ENCODE measurements around the gene CUL7. TPM values are rescaled to one million over a fixed set of nuclear protein-coding genes. Genes with fewer than 3 reads are reported as not detected.

CUL7 gene
- total RNA-seq, 2 experiments from 2014 or later: 9.7 to 11.2 TPM

DNA sequence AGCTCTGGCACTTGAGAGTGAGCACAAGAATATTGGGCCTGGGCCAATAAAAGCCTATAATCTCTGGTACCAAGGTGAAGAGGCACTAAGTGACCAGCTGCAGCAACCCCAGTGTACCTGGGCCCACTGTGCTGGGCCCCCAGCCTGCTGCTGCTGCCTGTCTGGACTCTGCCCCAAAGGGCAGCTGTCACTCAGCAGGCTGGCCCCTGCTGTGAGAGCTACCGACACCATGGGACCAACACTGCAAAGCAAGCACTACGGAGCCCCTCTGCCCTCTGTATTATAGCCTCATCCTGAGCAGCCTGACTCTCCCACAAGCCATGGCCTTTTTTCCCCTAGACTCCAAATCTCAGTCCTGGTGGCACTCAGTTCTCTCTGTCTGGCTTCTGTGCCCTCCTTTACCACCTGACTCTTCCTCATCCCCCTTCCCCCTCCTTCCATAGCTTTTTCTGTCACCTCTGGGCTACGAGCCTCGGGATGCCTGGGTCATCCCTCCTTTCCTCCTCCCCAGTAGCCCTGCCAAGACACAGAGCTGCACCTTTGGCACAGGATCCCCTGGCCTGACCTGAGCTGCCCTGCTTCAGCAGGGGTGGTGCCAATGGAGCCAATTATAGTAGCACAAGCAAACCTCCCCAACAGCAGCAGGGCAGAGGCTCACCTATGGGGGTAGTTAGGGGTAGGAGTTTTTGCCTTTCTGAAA lies 18.0 kb downstream of the CUL7 start:
- Mint-ChIP-seq H3K27me3 (no peaks in the 10 kb centered on the region), H3K27ac (peak overlapping the region; percentile 31), H3K4me1 (no peaks in the 10 kb centered on the region), H3K4me3 (no peak overlapping the region), H3K9me3 (no peaks in the 10 kb centered on the region), H3K36me3 (ENCODE audit: low read depth) (peaks cover 27% of the 10 kb centered on the region)
- POLR2A ChIA-PET: no interaction called here
- no peak for DNase-seq
- CTCF ChIA-PET: interaction anchor here (0.6 to 1.4 kb wide), 7 partner anchors 10 to 466 kb away, joined by 3 to 5 read pairs (median 3); partner anchors contain the start of gene CUL7

DNA sequence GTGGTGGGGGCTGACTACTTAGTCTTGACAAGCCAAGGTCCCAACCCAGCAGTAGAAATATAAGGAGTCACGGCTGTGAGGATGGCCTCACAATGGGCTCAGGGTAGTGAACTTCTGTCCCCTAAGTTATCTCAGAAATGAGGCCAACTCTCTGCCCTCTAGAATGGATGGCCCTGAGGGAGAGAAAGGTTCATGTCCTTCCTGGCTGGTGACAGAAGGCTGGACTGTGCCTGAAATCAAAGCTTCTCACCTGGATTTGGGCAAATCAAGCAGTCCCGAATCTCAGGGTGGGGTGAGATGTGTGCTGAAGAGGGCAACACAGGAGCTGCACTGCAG lies 19.5 kb downstream of the CUL7 start:
- Mint-ChIP-seq H3K9me3 (no peaks in the 10 kb centered on the region), H3K36me3 (ENCODE audit: low read depth) (peaks cover 34% of the 10 kb centered on the region), H3K4me1 (no peaks in the 10 kb centered on the region), H3K27me3 (no peaks in the 10 kb centered on the region), H3K27ac (no peak overlapping the region), H3K4me3 (no peak overlapping the region)
- DNase-seq: no peak
- ChIA-PET CTCF (interaction anchor here (0.6 to 1.1 kb wide), 2 partner anchors 13 to 122 kb away, joined by 3 to 5 read pairs; no protein-coding TSS in a partner anchor), POLR2A (no interaction called here)

DNA sequence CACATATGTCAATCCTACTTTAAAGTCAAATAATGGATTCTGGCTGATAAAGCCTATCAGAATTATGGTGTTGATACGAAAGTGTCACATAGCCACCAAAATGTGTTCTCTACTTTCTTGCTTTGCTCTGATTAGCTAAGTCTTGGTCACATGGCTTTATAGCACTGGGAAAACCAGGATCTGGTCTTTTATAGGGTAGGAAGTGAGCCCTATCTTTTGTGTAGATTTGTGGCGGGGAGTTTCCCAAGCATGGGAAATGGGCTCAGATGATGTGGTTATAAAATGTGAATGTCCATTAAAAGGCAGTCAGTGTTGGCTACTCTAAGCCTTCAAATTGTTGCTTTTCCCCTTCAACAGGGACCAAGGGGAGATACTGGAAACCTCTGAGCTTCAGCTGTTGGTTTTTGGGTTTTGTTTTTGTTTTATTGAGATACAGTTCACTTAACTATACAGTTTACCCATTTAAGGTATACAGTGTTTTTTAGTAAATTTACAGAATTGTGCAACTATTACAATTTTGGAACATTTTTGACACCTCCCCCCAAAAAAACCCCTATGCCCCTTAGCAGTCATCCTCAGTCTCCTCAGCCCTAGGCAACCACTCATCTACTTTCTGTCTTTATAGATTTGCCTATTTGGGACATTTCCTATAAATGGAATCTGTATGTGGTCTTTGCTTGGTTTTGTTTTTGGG lies 20.0 kb downstream of the CUL7 start:
- peaks cover 35% of the 10 kb centered on the region for H3K36me3 Mint-ChIP-seq (ENCODE audit: low read depth)
- H3K4me1 Mint-ChIP-seq: no peaks in the 10 kb centered on the region
- H3K27ac Mint-ChIP-seq: no peak overlapping the region
- H3K9me3 Mint-ChIP-seq: no peaks in the 10 kb centered on the region
- H3K4me3 Mint-ChIP-seq: no peak overlapping the region
- CTCF ChIA-PET: interaction anchor here (0.6 to 1.5 kb wide), 2 partner anchors 16 to 122 kb away, joined by 4 to 5 read pairs; no protein-coding TSS in a partner anchor
- POLR2A ChIA-PET: no interaction called here
- no peak for DNase-seq
- no peaks in the 10 kb centered on the region for H3K27me3 Mint-ChIP-seq

GRCh38 chr6:43032326-43032725 lies 21.3 kb downstream of the CUL7 start:
- Mint-ChIP-seq H3K9me3 (no peaks in the 10 kb centered on the region), H3K27ac (no peak overlapping the region), H3K4me1 (no peaks in the 10 kb centered on the region), H3K36me3 (ENCODE audit: low read depth) (peaks cover 38% of the 10 kb centered on the region), H3K4me3 (no peak overlapping the region), H3K27me3 (no peaks in the 10 kb centered on the region)
- ChIA-PET CTCF (interaction anchor here (0.6 to 1.5 kb wide), 4 partner anchors 16 to 445 kb away, joined by 3 to 4 read pairs (median 3); no protein-coding TSS in a partner anchor), POLR2A (no interaction called here)
- no peak for DNase-seq

DNA sequence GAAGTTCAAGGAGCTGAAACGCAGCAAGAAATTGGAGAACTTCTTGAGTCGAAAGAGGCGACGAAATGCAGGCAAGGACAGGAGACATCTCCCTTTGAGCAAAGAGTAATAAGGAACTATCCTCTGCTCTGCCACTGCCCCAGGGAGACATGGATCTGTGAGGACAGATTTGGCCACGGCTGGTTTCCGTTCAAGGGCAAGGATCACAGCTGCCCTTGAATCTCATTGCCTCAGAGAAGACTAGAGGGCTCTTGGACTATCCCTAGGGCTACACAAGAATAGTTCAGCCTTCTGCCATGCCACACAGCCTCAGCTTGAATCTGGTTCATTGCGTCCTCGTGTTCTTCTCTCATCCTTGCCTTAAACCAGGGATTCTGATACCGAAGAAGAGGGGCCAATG lies 24.5 kb downstream of the CUL7 start:
- Mint-ChIP-seq H3K36me3 (ENCODE audit: low read depth) (peaks cover 57% of the 10 kb centered on the region), H3K9me3 (no peaks in the 10 kb centered on the region), H3K4me3 (no peak overlapping the region), H3K27ac (no peak overlapping the region), H3K27me3 (no peaks in the 10 kb centered on the region), H3K4me1 (peaks cover 10% of the 10 kb centered on the region)
- ChIA-PET CTCF (interaction anchor here (1.1 to 1.8 kb wide), 3 partner anchors 8 to 18 kb away, joined by 3 to 5 read pairs (median 4); no protein-coding TSS in a partner anchor), POLR2A (no interaction called here)
- no peak for DNase-seq

- Mint-ChIP-seq H3K36me3 (ENCODE audit: low read depth) (peaks cover 52% of the 10 kb centered on the region), H3K27ac (no peak overlapping the region), H3K9me3 (no peaks in the 10 kb centered on the region), H3K4me3 (no peak overlapping the region), H3K27me3 (no peaks in the 10 kb centered on the region), H3K4me1 (peaks cover 18% of the 10 kb centered on the region)
- ChIA-PET CTCF (no interaction called here), POLR2A (interaction anchor here (0.6 kb wide), 1 partner anchor 542 kb away, joined by 3 read pairs; no protein-coding TSS in a partner anchor)
- DNase-seq: no peak
These were observed 27.3 kb downstream of the CUL7 start for GRCh38 chr6:43026365-43026764.

- Mint-ChIP-seq H3K27me3 (no peaks in the 10 kb centered on the region), H3K27ac (peak overlapping the region; percentile 22), H3K4me1 (peaks cover 22% of the 10 kb centered on the region), H3K4me3 (no peak overlapping the region), H3K9me3 (no peaks in the 10 kb centered on the region), H3K36me3 (ENCODE audit: low read depth) (peaks cover 53% of the 10 kb centered on the region)
- DNase-seq: no peak
- CTCF ChIA-PET: interaction anchor here (0.9 to 1.5 kb wide), 4 partner anchors 7 to 15 kb away, joined by 3 to 5 read pairs (median 4); partner anchors contain the start of genes KLHDC3 and MEA1
- POLR2A ChIA-PET: interaction anchor here (0.9 kb wide), 1 partner anchor 95 kb away, joined by 3 read pairs; the partner anchor contains the start of gene CNPY3
These were observed 29.2 kb downstream of the CUL7 start for GRCh38 chr6:43024436-43024835.

DNA sequence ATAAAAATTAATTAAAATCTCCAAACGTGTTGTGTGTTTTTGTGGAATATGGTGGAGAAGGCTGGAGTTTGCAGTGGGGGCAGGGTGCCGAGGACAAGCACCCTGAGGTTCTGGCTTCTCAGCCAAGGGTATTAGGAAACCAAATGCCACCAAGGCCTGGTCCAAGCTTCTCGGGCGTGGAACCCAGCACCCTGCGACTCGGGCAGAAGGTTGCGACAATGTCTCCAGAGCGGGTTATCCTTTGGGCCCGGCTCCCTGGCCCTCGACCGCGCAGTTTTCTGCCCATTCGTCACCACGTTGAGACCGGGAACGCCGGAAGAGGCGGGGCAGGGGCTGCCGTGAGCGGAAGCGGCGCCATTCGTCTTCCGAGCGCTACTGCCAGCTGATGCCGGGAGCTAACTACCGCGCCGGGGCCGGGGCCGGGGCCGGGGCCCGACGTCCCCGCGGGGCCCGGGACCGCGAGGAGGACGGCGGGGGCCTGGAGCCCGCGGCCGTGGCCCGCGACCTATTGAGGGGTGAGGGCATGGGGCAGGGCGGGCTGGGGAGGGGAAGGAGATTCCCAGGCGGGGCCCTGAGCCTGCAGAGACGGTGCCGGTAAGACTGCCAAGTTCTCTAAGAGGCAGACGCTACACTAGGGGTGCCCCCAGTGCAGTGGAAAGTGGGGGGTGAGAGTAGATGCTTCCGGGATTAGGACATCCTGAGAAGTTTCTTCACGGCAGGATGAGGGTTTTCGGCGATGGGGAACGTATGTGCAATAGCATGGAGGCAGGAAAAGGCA lies 32.2 kb downstream of the CUL7 start, which contains the start of gene RRP36:
TSS of gene RRP36 (plus strand) at position 354 of the 778 bp plus-strand sequence. CDS start at position 386, 32 bp downstream.
- Mint-ChIP-seq H3K27me3 (no peaks in the 10 kb centered on the region), H3K27ac (peak within 1 kb of the TSS; percentile 93), H3K4me3 (peak within 1 kb of the TSS; percentile 98), H3K4me1 (peaks cover 24% of the 10 kb centered on the region), H3K36me3 (ENCODE audit: low read depth) (peaks cover 51% of the 10 kb centered on the region), H3K9me3 (no peaks in the 10 kb centered on the region)
- DNase-seq: peak; percentile 60
- CTCF ChIA-PET: interaction anchor here (0.7 to 1.1 kb wide), 7 partner anchors 9 to 530 kb away, joined by 3 to 4 read pairs (median 3); no protein-coding TSS in a partner anchor
- POLR2A ChIA-PET: no interaction called here

GRCh38 chr6:43020847-43021246 lies 32.8 kb downstream of the CUL7 start:
- Mint-ChIP-seq H3K4me1 (peaks cover 29% of the 10 kb centered on the region), H3K9me3 (no peaks in the 10 kb centered on the region), H3K27ac (peak overlapping the region; percentile 86), H3K27me3 (no peaks in the 10 kb centered on the region), H3K4me3 (peak overlapping the region; percentile 98), H3K36me3 (ENCODE audit: low read depth) (peaks cover 47% of the 10 kb centered on the region)
- ChIA-PET POLR2A (no interaction called here), CTCF (interaction anchor here (0.7 to 1.1 kb wide), 4 partner anchors 9 to 24 kb away, joined by 3 to 4 read pairs (median 4); no protein-coding TSS in a partner anchor)
- no peak for DNase-seq

GRCh38 chr6:43020052-43020705 lies 33.5 kb downstream of the CUL7 start:
- no peak for DNase-seq
- H3K4me1 Mint-ChIP-seq: peaks cover 30% of the 10 kb centered on the region
- H3K9me3 Mint-ChIP-seq: no peaks in the 10 kb centered on the region
- no peaks in the 10 kb centered on the region for H3K27me3 Mint-ChIP-seq
- POLR2A ChIA-PET: no interaction called here
- peak overlapping the region; percentile 20 for H3K27ac Mint-ChIP-seq
- CTCF ChIA-PET: interaction anchor here (1.0 to 1.1 kb wide), 3 partner anchors 10 to 24 kb away, joined by 4 read pairs; no protein-coding TSS in a partner anchor
- H3K36me3 Mint-ChIP-seq (ENCODE audit: low read depth): peaks cover 45% of the 10 kb centered on the region
- peak overlapping the region; percentile 31 for H3K4me3 Mint-ChIP-seq

DNA sequence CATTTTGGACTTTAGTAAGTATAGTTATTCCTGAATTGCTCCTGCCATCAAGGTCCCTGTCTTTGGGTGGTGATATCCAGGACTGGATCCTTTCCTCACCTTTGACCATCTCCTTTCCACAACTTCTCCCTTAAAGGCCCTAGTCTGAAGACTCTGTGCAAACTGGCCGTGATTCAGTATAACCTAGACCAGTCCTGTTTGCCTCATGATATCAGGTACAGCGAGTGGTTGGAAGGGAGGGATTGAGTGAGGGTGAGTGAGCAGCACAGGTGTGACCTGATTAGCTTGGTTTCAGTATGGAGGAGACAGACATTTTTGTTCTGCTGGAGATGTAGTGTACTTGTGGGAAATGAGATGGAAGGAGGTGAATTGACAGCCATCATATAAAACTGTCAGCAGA lies 34.5 kb downstream of the CUL7 start:
- H3K27ac Mint-ChIP-seq: no peak overlapping the region
- no peak overlapping the region for H3K4me3 Mint-ChIP-seq
- DNase-seq: no peak
- H3K36me3 Mint-ChIP-seq (ENCODE audit: low read depth): peaks cover 38% of the 10 kb centered on the region
- POLR2A ChIA-PET: no interaction called here
- peaks cover 29% of the 10 kb centered on the region for H3K4me1 Mint-ChIP-seq
- no peaks in the 10 kb centered on the region for H3K9me3 Mint-ChIP-seq
- CTCF ChIA-PET: interaction anchor here (1.1 kb wide), 1 partner anchor 14 kb away, joined by 4 read pairs; no protein-coding TSS in a partner anchor
- no peaks in the 10 kb centered on the region for H3K27me3 Mint-ChIP-seq

DNA sequence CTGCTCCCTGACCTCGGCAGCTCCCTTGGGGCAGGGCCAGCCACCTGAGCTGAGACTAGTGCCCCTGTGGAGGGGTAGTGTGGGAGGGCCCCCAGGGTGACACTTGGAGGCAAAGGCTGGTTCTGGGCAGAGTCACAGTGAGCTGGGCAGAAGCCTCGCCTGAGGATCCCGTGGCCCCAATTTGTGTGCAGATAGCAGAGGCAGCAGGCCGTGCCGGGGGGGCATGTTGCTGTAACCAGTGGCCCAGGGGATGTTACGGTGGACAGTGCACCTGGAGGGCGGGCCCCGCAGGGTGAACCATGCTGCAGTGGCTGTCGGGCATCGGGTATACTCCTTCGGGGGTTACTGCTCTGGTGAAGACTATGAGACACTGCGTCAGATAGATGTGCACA lies 36.7 kb downstream of the CUL7 start:
- DNase-seq: no peak
- Mint-ChIP-seq H3K27ac (no peak overlapping the region), H3K4me3 (no peak overlapping the region), H3K9me3 (no peaks in the 10 kb centered on the region), H3K36me3 (ENCODE audit: low read depth) (peaks cover 45% of the 10 kb centered on the region), H3K4me1 (peaks cover 42% of the 10 kb centered on the region), H3K27me3 (no peaks in the 10 kb centered on the region)
- ChIA-PET CTCF (interaction anchor here (0.6 to 2.2 kb wide), 4 partner anchors 8 to 133 kb away, joined by 3 to 7 read pairs (median 3); no protein-coding TSS in a partner anchor), POLR2A (no interaction called here)
